Body of pancreas (tissue), 4 donors: ENCODE measurements around the gene AUTS2. TPM values are rescaled to one million over a fixed set of nuclear protein-coding genes. Genes with fewer than 3 reads are reported as not detected.

ENCODE experiments used
- ATAC-seq: fragments of 150-250 bp; one replicate; pipeline ENCODE4 v1.9.1; 2016
- DNase-seq, 4 donors: peaks; one replicate each; pipeline ENCODE4 v3.0.0-alpha.2; 2019
- H3K27ac ChIP-seq, 4 donors: fragments of 200-600 bp; sonication (generic); 1 replicate in 3 of 4; 2 replicates in 1 of 4; pipeline versions ENCODE4 v1.5.1 to v1.6.1; 2016 to 2019; ENCODE audit warnings: mild to moderate bottlenecking in 1 of 4, mixed read lengths in 1 of 4, moderate library complexity in 1 of 4
- H3K27me3 ChIP-seq, 2 donors: fragments of 200-600 bp; sonication (generic); one replicate each; pipeline ENCODE4 v1.6.0; 2016; ENCODE audit warnings: mild to moderate bottlenecking in 1 of 2
- H3K36me3 ChIP-seq, 2 donors: fragments of 200-600 bp; sonication (generic); replicated peaks in 1 of 2; 2 replicates each; pipeline ENCODE4 v1.5.1; 2016; ENCODE audit warnings: low read depth in 2 of 2; ENCODE audit not compliant: insufficient read depth in 1 of 2
- H3K4me1 ChIP-seq: fragments of 200-600 bp; sonication (generic); one replicate; pipeline ENCODE4 v1.6.0; 2016
- H3K4me3 ChIP-seq, 2 donors: fragments of 200-600 bp; sonication (generic); 1 replicate in 1 of 2; 2 replicates in 1 of 2; pipeline ENCODE4 v1.5.1; 2016 to 2019
- H3K9me3 ChIP-seq, 3 donors: fragments of 200-600 bp; sonication (generic); 1 replicate in 2 of 3; 2 replicates in 1 of 3; pipeline ENCODE4 v1.5.1; 2016
- CTCF ChIP-seq, 7 experiments: fragments of 450-650 bp in 4 of 7; fragments of 200-600 bp in 3 of 7; sonication (generic) in 3 of 7; IDR thresholded peaks; one replicate each; pipeline ENCODE4 v1.5.1; 2016 to 2019; ENCODE audit warnings: antibody characterized with exemption in 7 of 7
- POLR2A ChIP-seq, 3 donors: fragments of 450-650 bp; IDR thresholded peaks; one replicate each; pipeline ENCODE4 v1.6.1; 2016; ENCODE audit warnings: antibody characterized with exemption in 3 of 3, mild to moderate bottlenecking in 2 of 3
- WGBS, 2 donors: methylation state at CpG; one replicate each; pipeline ENCODE4 v1.1.5; 2017; 5-methylcytosine and 5-hydroxymethylcytosine counted together
- intact Hi-C: fragments of 100-400 bp; cut with DNase I; formaldehyde crosslinking; loops from one replicate; pipeline ENCODE4 v1.15.1; 2023
- total RNA-seq, 2 donors: library from RNA; depleted of rRNA; stranded (reverse); fragments of >200 nt; gene quantifications; one replicate each; pipeline ENCODE4 v1.1.0, GENCODE V29; 2016

The AUTS2 gene
- total RNA-seq, 2 donors from 2014 or later: 11.7 to 18.5 TPM

DNA sequence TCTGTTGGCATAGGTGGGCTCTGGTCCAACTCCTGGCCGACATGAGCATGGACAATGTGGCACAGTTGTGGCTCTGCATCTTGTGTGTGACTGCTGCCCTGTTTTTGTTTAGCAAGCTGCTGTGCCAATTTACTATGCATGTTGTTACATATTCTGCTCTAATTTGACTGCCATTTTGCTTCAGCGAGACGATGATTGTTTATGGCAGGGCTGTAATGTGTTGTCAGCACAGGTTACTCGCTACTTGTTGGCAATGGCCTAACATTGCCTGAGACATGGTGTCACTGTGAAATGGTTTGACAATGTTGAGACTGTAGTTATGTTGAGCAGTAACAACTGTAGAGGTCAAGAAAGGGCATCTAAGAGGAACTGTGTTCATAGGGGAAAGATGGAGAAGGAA is 659.6 kb downstream of the AUTS2 start:
- Histone ChIP-seq H3K4me1 (no peaks in the 10 kb centered on the region), H3K27me3 (no peaks in the 10 kb centered on the region), H3K4me3 (no peak overlapping the region), H3K9me3 (no peaks in the 10 kb centered on the region), H3K27ac (no peak overlapping the region), H3K36me3 (no peaks in the 10 kb centered on the region)
- intact Hi-C loops: no loop called here
- WGBS, 2 donors: 88 to 94% methylated on average over 4 of the region's 4 CpGs
- ATAC-seq (no peak), DNase-seq (no peak)
- TF ChIP-seq POLR2A (IDR thresholded peaks at IDR 0.05) (no peak), CTCF (IDR thresholded peaks at IDR 0.05) (no peak)

GRCh38 chr7:70259502-70259901 is 661.2 kb downstream of the AUTS2 start:
- no peak for DNase-seq
- no peaks in the 10 kb centered on the region for H3K4me1 ChIP-seq

DNA sequence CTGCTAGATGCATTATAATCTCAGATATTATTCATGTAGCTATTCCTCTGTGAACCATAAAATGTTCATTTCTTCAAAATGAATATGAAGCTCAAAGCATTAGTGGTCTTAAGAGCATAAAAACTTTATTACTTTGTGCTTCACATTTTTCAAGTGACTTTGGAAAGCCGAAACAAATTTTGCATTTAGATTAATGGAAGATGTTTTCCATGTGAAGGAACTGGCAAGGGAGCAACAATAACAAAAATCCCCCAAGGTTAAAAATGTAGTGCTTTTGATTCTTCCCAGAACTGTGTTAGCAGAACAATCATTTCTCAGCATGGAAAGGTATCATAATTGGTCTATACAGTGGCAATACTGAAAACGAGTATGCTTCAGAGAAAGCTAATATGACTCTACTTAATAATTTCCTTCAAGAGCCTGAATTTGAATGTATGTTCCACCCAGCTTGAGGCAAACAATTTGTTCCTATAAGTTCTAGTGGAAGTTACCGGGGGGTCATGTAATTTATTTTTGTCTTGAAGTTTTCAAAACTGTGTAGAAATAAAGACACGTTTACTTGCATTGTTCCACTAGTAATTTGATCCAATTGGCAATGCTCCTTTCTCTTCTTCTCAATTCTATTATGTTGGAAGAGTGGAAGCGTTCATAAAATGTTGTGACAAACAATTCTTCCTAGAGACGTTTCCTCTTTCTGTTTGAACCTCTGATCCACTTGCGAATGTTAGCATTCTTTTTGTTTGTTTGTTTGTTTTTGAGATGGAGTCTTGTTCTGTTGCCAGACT is 665.4 kb downstream of the AUTS2 start:
- TF ChIP-seq CTCF (IDR thresholded peaks at IDR 0.05): no peak
- TF ChIP-seq POLR2A (IDR thresholded peaks at IDR 0.05): no peak
- no peaks in the 10 kb centered on the region for H3K36me3 ChIP-seq
- 68 to 73% methylated on average over 7 of the region's 7 CpGs for WGBS, 2 donors
- no peak overlapping the region for H3K4me3 ChIP-seq
- H3K4me1 ChIP-seq: no peaks in the 10 kb centered on the region
- ATAC-seq (no peak), DNase-seq (no peak)
- no peak overlapping the region for H3K27ac ChIP-seq
- H3K27me3 ChIP-seq: no peaks in the 10 kb centered on the region
- intact Hi-C loops: no loop called here
- no peaks in the 10 kb centered on the region for H3K9me3 ChIP-seq

More at GRCh38 chr7:70259502-70259901, 661.2 kb downstream of the AUTS2 start:
- intact Hi-C loops: no loop called here
- H3K9me3 ChIP-seq: no peaks in the 10 kb centered on the region
- no peak for ATAC-seq
- H3K27me3 ChIP-seq: no peaks in the 10 kb centered on the region
- WGBS, 2 donors: 79 to 100% methylated on average over 1 of the region's 1 CpG
- no peak overlapping the region for H3K4me3 ChIP-seq
- TF ChIP-seq POLR2A (IDR thresholded peaks at IDR 0.05) (no peak), CTCF (IDR thresholded peaks at IDR 0.05) (no peak)
- H3K36me3 ChIP-seq: no peaks in the 10 kb centered on the region
- H3K27ac ChIP-seq: no peak overlapping the region

DNA sequence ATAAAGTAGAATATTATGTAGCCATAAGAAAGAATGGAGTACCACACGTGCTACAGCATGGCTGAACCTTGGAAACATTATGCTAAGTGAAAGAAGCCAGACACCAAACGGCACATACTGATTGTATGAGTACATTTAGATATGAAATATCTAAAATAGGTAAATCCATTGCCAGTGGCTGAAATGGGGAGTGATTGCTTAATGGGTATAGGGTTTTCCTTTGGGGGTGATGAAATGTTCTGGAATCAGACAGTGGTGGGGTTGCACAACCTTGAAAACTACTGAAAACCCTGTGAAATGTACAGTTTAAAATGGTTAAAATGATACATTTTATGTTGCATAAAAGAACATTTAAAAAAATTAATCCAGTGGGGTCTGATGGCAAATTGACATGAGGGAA is 667.9 kb downstream of the AUTS2 start:
- no peak for DNase-seq
- Histone ChIP-seq H3K9me3 (no peaks in the 10 kb centered on the region), H3K36me3 (no peaks in the 10 kb centered on the region), H3K27ac (no peak overlapping the region), H3K27me3 (no peaks in the 10 kb centered on the region), H3K4me1 (no peaks in the 10 kb centered on the region), H3K4me3 (no peak overlapping the region)
- 55 to 58% methylated on average over 2 of the region's 2 CpGs for WGBS, 2 donors
- no peak for ATAC-seq
- no peak for TF ChIP-seq POLR2A (IDR thresholded peaks at IDR 0.05)
- no peak for TF ChIP-seq CTCF (IDR thresholded peaks at IDR 0.05)
- intact Hi-C loops: no loop called here
